Fibroblast of gingiva (primary cell): ENCODE results near the gene NXN.
"Not testable (repeated sequence)": the region's sequence is repeated elsewhere in the genome, so short reads cannot be mapped to it uniquely, and the experiment has no call there.

ENCODE experiments used
- DNase-seq: peaks from one replicate; pipeline ENCODE4 v3.0.0-alpha.2; 2011; ENCODE audit warnings: low read depth

NXN gene

DNA sequence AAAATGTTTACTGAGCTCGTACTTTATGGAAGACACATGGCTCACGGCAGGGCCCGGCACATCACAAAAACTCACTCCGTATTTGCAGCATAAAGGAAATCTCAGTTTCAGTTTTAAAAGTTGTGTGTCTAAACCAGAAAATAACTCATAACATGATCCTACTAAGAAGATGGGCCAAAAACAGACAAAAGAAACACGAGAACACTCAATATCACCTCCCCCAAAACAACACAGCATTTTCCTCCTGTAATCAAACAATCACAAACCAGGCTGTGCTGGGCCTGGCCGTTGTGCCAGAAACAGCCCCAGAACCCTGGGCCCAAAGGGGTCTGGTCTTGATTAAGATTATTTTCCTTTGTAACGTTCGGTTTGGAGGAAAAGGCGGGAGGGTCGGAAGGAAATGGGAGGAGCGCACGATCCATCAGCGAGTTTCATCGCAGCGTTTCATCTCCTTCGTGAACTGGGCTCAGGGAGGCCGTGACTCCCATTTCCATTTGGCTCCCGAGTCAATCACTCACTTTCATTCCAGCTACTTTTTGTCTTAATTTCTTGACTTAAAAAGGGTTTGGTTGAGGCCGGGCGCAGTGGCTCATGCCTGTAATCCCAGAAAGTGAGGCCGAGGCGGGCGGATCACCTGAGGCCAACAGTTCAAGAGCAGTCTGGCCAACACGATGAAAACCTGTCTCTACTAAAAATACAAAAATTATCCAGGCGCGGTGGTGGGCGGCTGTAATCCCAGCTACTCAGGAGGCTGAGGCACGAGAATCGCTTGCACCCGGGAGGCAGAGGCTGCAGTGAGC, 61.4 kb downstream of the NXN start:
- peak; percentile 40 for DNase-seq

- peak; percentile 36 for DNase-seq
Measured at GRCh38 chr17:917391-917811, 62.2 kb downstream of the NXN start.

GRCh38 chr17:916315-916714, 63.3 kb downstream of the NXN start:
- no peak for DNase-seq

- peak; percentile 70 for DNase-seq
Measured at GRCh38 chr17:915538-916201, 63.9 kb downstream of the NXN start.

DNA sequence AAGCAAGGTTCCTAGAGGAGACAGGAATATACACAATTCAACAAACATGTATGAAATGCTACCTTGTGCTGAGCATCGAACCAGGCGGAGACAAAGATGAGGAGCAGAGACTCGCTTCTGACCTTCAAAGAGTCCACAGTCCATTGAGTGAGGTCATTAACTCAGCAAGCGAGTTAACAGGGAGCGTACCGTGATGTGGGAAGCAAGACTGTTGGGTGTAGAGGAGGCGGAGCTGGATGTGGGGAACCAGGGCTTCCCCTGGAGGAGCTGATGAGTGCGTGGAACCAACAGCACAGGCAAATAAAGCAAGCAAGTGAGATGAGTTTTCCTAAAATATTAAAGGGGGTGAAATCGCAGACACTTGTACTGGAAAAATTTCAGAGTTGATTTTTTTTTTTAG, 65.0 kb downstream of the NXN start:
- DNase-seq, result no peak

DNA sequence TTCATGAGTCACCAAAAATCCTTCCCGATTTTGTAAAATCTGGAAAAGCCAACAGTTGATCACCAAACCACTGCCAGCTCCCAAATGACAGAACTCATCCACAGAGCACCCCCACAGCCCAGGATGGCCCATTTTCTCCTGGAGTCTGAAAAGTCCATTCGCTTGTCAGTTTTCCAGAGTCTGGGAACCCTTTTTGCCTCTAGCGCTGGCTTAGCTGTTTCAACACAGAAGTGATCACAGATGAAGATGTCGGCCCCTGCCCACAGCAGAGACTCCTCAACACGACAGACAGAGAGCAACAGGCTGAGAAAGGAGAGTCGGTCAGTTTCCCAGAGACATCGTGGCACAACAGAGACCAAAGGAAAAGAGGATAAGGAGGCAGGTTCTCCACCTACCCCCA, 66.4 kb downstream of the NXN start:
- no peak for DNase-seq

DNA sequence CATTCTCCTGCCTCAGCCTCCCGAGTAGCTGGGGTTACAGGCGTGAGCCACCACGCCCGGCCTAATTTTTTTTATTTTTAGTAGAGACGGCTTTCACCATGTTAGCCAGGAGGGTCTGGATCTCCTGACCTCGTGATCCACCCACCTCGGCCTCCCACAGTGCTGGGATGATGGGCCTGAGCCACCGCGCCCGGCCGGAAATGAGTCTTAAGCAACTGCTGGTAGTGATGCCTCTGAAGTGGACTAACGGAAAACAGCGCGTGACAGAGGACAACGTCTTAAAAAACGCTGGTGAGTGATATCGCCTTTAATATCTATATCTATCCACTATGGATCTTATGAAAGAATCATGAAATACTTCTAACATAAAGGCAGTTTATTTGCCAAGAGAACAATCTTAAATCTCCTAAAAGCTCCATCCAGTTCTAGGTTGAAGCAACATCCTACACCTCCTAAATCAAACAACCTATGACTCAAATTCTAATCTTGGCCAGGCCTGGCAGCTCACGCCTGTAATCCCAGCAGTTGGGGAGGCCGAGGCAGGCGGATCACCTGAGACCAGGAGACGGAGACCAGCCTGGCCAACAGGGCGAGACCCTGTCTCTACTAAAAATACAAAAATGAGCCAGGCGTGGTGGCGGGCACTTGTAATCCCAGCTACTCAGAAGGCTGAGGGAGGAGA, 69.8 kb downstream of the NXN start:
- peak; percentile 89 for DNase-seq

- no peak for DNase-seq
Measured at GRCh38 chr17:907725-908124, 71.9 kb downstream of the NXN start.

DNA sequence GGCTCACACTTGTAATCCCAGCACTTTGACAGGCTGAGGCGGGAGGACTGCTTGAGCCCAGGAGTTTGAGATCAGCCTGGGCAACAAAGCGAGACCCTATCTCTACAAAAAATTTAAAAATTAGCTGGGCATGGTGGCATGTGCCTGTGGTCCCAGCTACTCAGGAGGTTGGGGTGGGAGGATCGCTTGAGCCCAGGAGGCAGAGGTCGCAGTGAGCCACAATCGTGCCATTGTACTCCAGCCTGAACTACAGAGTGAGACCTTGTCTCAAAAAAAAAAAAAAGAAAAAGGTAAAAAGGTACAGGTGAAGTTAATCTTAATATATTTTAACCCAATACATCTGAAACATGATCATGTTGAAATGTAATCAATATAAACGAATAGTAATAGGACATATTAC, 73.9 kb downstream of the NXN start:
- DNase-seq, result not testable (repeated sequence)

DNA sequence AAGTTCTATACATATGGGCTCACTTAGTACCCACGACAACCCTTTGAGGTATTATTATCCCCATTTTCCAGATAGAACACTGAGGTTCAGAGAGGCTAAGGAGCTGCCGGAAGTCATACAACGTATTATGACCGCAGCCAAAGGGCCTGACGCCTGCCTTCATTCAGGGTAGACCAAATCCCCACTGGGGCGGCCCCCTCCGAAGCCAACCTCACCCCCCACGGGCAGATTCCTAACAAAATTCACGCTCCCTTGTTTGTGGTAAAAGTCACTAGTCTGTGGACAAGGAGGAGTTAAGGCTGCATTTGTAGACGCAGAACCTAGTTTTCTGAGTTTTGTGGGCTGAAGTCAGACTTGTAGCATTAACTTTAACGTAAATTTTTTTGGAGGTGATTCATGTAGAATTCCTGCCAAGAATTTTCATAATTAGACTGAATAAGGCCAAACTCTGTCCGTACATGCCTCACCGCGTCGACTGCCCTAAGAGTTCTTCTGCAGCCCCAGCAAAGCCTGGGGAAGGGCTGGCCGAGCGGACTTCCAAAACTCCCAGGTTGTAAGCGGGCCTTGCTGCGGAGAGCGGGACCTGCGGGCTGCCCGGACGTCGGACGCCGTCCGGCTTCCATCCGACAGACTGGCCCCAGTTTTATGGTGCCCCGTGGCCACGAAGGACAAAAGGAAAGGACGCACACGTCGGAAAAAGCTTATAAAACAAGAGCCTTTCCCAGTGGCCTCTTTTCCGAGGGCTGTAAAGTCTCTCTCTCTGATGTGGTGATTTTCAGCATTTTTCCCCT, 75.7 kb downstream of the NXN start:
- peak; percentile 82 for DNase-seq

GRCh38 chr17:902463-902862, 77.1 kb downstream of the NXN start:
- no peak for DNase-seq

DNA sequence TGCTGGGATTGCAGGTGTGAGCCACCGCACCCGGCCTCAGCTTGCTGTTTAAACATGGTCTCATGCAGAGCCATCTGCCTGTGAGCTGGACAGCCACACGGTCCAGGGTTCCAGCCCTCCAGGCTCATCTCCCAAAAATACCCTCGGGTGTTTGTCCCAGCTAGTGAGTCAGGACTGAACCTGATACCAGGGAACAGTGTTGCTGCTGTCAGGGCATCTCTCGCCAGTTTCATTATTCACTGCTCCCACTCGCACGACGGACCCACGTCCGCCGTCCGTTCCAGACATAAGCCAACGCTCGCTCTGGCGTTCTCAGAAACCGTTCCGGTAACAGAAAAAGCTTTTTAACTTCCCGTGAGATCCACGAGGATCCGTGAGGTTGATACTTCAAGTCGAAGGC, 77.6 kb downstream of the NXN start:
- DNase-seq, result peak; percentile 72

DNA sequence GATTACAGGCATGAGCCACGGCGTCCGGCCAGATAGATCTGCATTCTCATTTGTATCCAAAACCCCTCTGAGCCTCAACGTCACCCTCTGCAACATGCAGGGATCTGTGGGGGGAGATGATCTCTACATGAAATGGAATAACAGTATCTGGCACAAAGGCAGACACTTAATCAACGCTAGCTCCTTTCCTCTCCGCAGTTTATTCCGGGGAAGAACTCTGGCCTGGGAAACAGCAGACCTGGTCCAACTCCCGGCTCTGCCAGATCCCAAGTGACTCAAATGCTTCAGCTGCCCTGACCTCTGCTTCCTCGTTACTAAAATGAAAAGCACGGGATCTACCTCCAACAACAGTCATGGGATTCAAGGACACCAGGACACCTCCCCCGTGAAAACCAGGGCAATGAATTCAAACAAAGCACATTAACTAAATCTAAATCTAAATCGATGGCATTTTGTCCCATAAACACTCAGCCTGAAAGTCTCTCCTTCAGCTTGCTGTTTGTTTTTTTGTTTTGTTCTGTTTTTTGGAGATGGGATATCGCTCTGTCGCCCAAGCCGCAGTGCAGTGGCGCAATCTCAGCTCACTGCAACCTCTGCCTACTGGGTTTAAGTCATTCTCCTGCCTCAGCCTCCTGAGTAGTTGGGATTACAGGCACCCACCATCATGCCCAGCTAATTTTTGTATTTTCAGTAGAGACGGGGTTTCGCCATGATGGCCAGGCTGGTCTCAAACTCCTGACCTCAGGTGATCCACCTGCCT, 78.2 kb downstream of the NXN start:
- peak; percentile 89 for DNase-seq

DNA sequence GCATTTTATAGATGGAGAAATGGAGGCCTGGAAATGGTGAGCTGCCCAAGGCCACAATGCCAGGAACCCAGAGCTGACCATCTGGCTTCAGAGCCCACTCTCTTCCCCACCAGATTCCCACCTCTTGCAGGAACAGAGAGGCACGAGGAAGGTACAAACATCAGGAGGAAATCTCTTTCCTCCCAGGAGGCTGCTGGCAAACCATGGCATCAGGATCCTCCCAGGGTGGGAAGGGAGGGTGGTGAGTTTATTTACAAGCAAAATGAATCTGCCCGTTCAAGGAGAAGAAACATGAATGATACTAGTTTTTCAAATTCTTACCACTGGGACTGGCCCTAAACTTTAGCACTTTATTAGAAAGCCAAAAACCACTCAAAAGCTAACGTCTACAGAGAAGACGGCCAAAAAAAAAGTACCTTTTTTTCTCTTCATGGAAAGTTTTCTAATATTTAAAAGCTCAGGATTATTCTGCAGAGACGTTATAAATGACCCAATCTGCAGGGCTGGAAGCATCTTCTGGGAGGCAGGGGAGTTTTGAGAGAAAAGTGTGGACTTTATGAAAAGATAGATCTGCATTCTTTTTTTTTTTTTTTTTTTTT, 79.1 kb downstream of the NXN start:
- DNase-seq, result peak; percentile 40

DNA sequence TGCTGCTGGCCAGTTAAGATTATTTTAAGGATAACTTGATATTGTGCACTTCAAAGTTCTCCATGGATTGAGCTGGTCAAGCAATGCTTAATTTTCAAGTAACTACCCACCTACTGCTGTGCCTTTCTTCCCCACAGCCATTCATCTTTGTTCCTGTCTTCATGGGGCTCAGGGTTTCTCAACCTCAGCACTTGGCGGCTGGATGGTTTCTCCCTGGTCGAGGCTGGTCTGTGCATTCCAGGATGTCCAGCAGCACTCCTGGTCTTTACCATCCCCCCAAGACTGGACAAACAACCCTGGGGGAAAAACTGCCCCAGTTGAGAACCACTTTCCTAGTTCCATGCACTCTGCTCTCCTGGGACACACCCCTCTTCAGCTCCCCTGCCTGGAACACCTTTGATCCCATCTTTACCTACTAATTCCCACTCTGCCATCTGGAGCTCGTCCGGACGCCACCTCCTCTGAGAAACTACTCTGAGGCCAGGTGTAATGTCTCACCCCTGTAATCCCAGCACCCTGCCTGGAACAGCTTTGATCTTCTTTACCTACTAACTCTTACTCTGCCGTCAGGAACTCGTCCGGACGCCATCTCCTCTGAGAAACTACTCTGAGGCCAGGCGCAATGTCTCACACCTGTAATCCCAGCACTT, 81.5 kb downstream of the NXN start:
- no peak for DNase-seq

DNA sequence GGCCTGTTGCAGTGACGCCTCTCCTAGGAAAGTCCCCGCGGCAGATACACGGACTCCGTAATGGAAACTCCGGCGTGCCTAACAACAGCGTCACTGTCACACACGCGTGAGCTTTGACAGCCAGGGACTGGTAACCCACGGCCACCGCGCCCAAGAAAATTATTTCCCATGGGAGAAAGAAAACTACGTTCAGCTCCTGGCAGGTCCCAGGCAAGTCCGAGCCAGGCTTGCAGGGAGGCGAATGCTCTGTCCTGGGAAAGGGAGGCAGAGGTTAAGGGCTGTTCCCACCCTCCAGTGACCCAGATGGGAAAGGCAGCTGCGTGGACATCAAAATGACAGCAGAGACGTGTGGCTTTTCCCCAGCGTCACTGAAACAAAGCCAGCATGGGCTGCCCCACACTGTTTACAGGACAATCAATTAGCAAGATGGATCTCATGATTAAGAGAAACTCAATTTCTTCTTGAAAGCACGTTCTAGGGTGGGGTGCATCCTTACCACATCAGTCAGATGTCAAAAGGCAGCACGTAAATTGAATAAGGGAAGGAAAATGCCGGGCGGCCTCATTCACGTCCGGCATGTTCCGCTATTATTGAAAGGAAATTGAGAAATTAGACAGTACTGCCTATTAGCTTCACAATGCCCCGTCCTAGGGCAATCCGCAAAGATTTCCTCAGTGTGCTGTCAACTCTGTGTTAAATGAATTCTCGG, 82.5 kb downstream of the NXN start:
- DNase-seq, result no peak

- no peak for DNase-seq
Measured at GRCh38 chr17:896454-896853, 83.1 kb downstream of the NXN start.

- DNase-seq, result no peak
Measured at GRCh38 chr17:892958-893357, 86.6 kb downstream of the NXN start.

DNA sequence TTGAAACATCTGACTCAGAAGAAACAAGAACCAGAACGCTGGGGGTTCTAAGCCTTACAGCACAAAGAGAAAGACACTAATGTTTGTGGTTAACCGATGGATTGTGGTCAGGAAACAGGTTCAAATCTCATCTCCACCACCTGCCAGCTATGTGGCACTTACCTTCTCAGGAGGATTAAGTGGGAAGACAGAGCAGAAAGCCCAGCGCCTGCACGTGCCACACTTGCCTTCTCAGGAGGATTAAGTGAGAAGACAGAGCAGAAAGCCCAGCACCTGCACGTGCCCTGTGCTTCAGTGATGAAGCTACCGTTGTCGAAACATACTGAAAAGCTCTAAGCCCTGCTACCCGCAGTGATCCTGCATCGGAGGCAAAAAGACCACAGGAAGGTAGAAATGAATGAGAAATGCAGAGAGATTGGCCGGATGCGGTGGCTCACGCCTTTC, 90.6 kb downstream of the NXN start:
- no peak for DNase-seq
